Measurements from ENCODE around the gene B4GALNT3.

GRCh38 chr12:464484-465267, 4.9 kb downstream of the B4GALNT3 start:
- TF ChIP-seq POLR2AphosphoS5 (IDR thresholded peaks at IDR 0.05; ENCODE audit: low read depth, low read length) (no peak), SIN3A (IDR thresholded peaks at IDR 0.05; ENCODE audit: borderline replicate concordance, insufficient read depth, low read depth, low read length) (no peak)
- TF ChIP-seq, protein P1, sequence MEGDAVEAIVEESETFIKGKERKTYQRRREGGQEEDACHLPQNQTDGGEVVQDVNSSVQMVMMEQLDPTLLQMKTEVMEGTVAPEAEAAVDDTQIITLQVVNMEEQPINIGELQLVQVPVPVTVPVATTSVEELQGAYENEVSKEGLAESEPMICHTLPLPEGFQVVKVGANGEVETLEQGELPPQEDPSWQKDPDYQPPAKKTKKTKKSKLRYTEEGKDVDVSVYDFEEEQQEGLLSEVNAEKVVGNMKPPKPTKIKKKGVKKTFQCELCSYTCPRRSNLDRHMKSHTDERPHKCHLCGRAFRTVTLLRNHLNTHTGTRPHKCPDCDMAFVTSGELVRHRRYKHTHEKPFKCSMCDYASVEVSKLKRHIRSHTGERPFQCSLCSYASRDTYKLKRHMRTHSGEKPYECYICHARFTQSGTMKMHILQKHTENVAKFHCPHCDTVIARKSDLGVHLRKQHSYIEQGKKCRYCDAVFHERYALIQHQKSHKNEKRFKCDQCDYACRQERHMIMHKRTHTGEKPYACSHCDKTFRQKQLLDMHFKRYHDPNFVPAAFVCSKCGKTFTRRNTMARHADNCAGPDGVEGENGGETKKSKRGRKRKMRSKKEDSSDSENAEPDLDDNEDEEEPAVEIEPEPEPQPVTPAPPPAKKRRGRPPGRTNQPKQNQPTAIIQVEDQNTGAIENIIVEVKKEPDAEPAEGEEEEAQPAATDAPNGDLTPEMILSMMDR (IDR thresholded peaks at IDR 0.05), result no peak
- TF ChIP-seq, protein P2, sequence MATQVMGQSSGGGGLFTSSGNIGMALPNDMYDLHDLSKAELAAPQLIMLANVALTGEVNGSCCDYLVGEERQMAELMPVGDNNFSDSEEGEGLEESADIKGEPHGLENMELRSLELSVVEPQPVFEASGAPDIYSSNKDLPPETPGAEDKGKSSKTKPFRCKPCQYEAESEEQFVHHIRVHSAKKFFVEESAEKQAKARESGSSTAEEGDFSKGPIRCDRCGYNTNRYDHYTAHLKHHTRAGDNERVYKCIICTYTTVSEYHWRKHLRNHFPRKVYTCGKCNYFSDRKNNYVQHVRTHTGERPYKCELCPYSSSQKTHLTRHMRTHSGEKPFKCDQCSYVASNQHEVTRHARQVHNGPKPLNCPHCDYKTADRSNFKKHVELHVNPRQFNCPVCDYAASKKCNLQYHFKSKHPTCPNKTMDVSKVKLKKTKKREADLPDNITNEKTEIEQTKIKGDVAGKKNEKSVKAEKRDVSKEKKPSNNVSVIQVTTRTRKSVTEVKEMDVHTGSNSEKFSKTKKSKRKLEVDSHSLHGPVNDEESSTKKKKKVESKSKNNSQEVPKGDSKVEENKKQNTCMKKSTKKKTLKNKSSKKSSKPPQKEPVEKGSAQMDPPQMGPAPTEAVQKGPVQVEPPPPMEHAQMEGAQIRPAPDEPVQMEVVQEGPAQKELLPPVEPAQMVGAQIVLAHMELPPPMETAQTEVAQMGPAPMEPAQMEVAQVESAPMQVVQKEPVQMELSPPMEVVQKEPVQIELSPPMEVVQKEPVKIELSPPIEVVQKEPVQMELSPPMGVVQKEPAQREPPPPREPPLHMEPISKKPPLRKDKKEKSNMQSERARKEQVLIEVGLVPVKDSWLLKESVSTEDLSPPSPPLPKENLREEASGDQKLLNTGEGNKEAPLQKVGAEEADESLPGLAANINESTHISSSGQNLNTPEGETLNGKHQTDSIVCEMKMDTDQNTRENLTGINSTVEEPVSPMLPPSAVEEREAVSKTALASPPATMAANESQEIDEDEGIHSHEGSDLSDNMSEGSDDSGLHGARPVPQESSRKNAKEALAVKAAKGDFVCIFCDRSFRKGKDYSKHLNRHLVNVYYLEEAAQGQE (IDR thresholded peaks at IDR 0.05; ENCODE audit: insufficient read depth in 1 of 2, low read depth in 2 of 2, low read length in 1 of 2), result no peak
